Stomach (tissue), 4 donors: Measurements from ENCODE around the gene NAV2.

Experiments used
- EP300 ChIP-seq: sonication (generic); formaldehyde crosslinking; IDR thresholded peaks from one replicate; pipeline ENCODE4 v1.6.1; 2017; ENCODE audit warnings: antibody characterized with exemption
- POLR2A ChIP-seq, 4 donors: fragments of 450-650 bp; IDR thresholded peaks; one replicate each; pipeline ENCODE4 v1.6.1; 2016; ENCODE audit warnings: antibody characterized with exemption in 4 of 4, control low read depth in 2 of 4, mild to moderate bottlenecking in 1 of 4, moderate library complexity in 1 of 4
- TF ChIP-seq, protein P1 (sequence below), 7 experiments: fragments of 450-650 bp in 4 of 7; fragments of 200-600 bp in 3 of 7; sonication (generic) in 3 of 7; IDR thresholded peaks; one replicate each; pipeline ENCODE4 v1.5.1; 2016 to 2019; ENCODE audit warnings: antibody characterized with exemption in 7 of 7, control low read depth in 2 of 7, mild to moderate bottlenecking in 1 of 7

DNA sequence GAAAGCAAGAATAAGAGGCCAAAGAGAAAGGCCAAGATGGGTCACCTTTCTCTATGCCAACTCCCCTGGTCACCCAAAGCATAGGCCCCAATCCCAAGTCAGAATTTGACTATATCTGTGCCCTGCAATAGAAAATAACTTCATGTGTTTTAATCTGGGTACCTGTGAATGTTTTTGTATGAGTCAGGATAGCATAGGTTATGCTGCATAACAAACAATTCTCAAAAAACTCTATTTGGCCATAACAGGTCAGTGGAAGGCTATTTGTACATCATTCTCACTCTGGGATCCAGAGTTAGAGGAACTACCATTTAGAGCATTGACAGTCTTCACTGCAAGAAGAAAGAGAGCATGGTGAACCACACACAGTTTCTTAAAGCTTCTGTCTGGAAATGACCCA is 280.4 kb downstream of the NAV2 start:
- no peak for TF ChIP-seq POLR2A (IDR thresholded peaks at IDR 0.05)
- TF ChIP-seq, protein P1, sequence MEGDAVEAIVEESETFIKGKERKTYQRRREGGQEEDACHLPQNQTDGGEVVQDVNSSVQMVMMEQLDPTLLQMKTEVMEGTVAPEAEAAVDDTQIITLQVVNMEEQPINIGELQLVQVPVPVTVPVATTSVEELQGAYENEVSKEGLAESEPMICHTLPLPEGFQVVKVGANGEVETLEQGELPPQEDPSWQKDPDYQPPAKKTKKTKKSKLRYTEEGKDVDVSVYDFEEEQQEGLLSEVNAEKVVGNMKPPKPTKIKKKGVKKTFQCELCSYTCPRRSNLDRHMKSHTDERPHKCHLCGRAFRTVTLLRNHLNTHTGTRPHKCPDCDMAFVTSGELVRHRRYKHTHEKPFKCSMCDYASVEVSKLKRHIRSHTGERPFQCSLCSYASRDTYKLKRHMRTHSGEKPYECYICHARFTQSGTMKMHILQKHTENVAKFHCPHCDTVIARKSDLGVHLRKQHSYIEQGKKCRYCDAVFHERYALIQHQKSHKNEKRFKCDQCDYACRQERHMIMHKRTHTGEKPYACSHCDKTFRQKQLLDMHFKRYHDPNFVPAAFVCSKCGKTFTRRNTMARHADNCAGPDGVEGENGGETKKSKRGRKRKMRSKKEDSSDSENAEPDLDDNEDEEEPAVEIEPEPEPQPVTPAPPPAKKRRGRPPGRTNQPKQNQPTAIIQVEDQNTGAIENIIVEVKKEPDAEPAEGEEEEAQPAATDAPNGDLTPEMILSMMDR (IDR thresholded peaks at IDR 0.05) = no peak
- no peak for TF ChIP-seq EP300
